Body of pancreas (tissue), 4 donors: ENCODE measurements around the gene CNST.

ENCODE experiments used
- CTCF ChIP-seq, 7 experiments: fragments of 450-650 bp in 4 of 7; fragments of 200-600 bp in 3 of 7; sonication (generic) in 3 of 7; IDR thresholded peaks; one replicate each; pipeline ENCODE4 v1.5.1; 2016 to 2019; ENCODE audit warnings: antibody characterized with exemption in 7 of 7
- POLR2A ChIP-seq, 3 donors: fragments of 450-650 bp; IDR thresholded peaks; one replicate each; pipeline ENCODE4 v1.6.1; 2016; ENCODE audit warnings: antibody characterized with exemption in 3 of 3, mild to moderate bottlenecking in 2 of 3

- TF ChIP-seq CTCF (IDR thresholded peaks at IDR 0.05) = no peak
- TF ChIP-seq POLR2A (IDR thresholded peaks at IDR 0.05) = no peak
These were observed 73.5 kb downstream of the CNST start for GRCh38 chr1:246639732-246640131.
